ENCODE measurements around the gene OR51A4.
"Not testable (repeated sequence)": the region's sequence is repeated elsewhere in the genome, so short reads cannot be mapped to it uniquely, and the experiment has no call there.

Gene OR51A4

GRCh38 chr11:4947505-4947904 is at the start of gene OR51A4:
Gene OR51A4 (minus strand): TSS chr11:4947605. CDS start chr11:4947100, 505 bp downstream.
- DNase-seq (ENCODE audit: low spot score): no peak

GRCh38 chr11:4994551-4994950 is 47.1 kb upstream of the OR51A4 start, which contains the start of gene OR51L1:
Gene OR51L1 (plus strand): TSS chr11:4994851. CDS start chr11:4998983, 4,132 bp downstream.
- no peak for DNase-seq (ENCODE audit: low spot score)

GRCh38 chr11:4991060-4991459 is 43.7 kb upstream of the OR51A4 start:
- no peak for DNase-seq (ENCODE audit: low spot score)

- DNase-seq (ENCODE audit: low spot score): no peak
Observed at GRCh38 chr11:4983841-4984240, 36.4 kb upstream of the OR51A4 start.

DNA sequence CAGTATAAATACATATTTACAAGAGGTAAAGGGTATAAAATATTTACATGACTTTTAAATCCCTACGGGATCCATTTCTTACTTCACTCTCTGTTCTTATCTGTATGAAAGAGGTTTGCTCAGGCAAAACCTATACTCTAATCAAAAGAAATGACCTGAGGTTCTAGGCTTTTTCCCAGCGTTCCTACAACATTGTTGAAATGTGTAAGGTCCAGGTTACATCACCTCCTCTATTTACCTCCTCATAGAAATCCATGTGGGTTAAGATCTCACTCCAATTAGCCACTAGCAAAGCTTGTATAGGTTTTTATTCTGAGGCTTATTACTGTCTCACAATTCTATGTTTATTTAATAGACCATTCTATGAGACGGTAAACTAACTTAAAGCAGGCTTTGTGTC is 35.3 kb upstream of the OR51A4 start:
- no peak for DNase-seq (ENCODE audit: low spot score)

DNA sequence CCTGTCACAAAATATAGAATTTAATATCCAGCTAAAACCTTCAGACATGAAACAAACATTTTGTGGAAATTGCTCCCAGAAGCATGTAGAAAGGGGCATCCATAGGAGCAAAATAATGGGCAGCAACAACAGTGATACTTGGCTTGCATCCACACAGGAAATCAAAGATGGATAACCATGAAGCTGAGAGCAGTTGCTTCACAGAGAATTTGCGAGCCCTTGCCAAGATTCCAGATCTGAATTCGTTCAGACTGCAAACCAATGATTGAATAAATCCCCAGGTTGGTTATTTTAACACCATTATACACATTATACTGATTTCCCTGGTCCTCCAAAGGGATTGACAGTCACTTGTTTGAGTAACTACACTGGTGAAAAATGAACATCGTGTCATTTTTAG is 31.6 kb upstream of the OR51A4 start:
- DNase-seq (ENCODE audit: low spot score): no peak

GRCh38 chr11:4975436-4975835 is 28.0 kb upstream of the OR51A4 start:
- no peak for DNase-seq (ENCODE audit: low spot score)

- DNase-seq (ENCODE audit: low spot score): no peak
Observed at GRCh38 chr11:4962816-4963215, 15.4 kb upstream of the OR51A4 start.

GRCh38 chr11:4960877-4961276 is 13.5 kb upstream of the OR51A4 start:
- no peak for DNase-seq (ENCODE audit: low spot score)

- DNase-seq (ENCODE audit: low spot score): no peak
Observed at GRCh38 chr11:4957396-4957795, 10.0 kb upstream of the OR51A4 start.

GRCh38 chr11:4955613-4956012 is 8.2 kb upstream of the OR51A4 start, which contains the start of gene OR51A2:
Gene OR51A2 (minus strand): TSS chr11:4955713. CDS start chr11:4955713, 0 bp downstream.
- not testable (repeated sequence) for DNase-seq (ENCODE audit: low spot score)

DNA sequence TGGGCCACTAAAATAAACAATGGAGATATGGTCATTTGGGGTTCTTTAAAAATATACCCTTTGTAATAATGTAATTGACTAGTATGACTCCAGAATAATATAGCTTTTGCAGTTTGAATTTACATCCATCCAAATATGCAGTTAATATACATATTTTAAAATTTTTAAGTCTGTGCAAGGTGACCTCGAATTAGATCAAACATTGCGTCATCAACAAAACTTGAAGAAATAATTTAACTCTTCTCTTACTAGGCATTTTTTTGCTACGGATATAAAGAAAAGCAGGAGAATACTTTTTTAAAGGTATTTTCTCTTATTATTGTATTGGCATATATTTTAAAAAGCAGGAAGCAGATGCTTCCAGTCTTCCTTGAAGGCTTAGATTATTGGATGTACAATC is 10.7 kb downstream of the OR51A4 start:
- DNase-seq (ENCODE audit: low spot score): no peak

DNA sequence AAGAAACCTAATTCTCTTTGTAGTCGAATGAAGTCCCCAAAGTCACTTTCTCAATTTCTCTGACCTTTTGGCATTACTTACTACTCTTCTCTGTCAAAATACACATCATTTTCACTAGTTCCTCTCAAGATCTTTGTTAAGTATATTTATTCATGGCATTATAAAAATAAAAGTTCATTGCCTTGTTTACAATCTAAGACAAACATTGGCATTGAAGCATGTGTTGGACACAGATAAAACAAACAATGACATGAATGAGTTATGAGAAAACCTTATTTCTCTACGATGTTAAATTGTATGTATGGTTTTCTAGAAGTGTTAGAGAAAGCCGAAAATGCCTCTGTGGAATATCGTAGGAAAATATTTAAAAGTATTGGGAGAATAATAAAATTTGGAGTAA is 14.7 kb downstream of the OR51A4 start:
- no peak for DNase-seq (ENCODE audit: low spot score)

DNA sequence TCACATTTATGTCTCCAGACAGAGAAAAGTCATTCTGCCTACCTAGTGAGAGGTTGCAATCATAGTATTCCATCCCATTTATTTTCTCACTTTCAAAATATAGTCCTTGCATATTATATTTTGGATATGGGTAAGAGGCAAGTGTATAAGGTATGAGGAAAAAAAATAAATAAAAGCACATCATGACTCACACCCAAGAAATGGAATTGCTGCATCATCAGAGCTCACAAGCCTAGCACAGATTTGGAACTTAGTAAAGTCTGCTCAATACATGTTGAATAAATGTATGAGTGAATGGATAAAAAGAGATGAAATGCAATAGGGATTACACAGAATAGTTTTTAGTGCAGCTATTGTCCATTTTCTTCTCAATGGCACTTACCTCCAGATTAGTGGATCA is 20.8 kb downstream of the OR51A4 start:
- no peak for DNase-seq (ENCODE audit: low spot score)

DNA sequence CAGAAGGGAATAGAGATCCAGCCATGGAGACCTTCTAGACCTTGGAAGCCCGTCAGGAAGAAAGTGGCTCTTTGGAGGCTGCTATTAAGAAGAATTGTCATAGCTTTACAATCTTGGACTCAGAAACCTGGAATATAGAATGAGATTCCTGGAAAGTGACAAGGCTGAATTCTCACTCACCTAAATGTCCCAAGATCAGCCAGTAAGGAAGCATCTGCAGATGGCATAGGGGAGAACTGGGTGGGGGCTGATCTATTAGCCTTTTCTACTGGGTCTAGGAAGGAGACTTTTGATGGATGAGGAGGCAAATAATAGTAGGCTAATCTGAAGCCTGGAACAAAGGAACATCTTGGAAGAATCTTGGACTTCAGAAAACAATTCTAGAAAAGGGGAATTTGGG is 23.2 kb downstream of the OR51A4 start, which contains the start of gene OR51G1:
Gene OR51G1 (minus strand): TSS at position 101 of the 400 bp plus-strand sequence. CDS start 0 bp downstream, at position 101.
- DNase-seq (ENCODE audit: low spot score): no peak

DNA sequence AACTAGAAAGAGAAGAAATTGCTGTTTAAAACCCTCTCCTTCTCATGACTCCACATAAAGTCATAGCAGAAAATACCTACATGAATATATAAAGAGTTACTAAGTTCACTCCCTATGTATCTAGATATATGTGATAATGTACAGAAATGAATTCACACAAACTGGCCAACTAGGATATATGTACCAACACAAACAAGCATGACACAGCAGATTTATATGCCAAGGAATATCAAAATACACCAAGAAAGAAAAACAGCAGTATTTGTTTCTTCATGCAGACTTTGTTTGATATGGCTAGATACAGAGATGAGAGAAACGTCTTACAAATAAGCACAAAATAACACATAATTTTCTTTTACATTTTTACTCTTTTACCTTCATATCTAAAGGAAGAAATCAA is 25.1 kb downstream of the OR51A4 start:
- no peak for DNase-seq (ENCODE audit: low spot score)

- no peak for DNase-seq (ENCODE audit: low spot score)
Observed at GRCh38 chr11:4921796-4922195, 25.6 kb downstream of the OR51A4 start.

GRCh38 chr11:4919250-4919649 is 28.2 kb downstream of the OR51A4 start, which contains the start of gene OR51G2:
Gene OR51G2 (minus strand): TSS chr11:4919350. CDS start chr11:4915663, 3,687 bp downstream.
- no peak for DNase-seq (ENCODE audit: low spot score)

DNA sequence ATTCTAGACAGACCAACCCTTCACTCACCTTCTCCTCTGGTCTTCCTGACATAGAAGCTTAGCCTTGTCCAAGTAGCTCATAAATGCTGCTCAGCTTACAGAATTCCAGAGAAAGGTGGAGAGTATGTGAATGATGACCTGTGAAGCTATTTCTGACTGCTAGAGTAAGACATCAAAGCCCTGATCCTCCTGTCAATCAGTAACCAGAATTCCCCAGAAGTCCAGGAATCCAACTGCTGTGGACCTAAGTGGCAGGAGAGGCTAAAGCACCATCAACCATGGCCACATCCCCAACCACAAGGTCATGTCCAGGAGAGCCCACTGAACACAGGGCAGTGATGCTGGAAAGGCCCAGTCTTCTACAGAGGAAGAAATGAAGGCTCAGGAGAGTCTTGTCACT is 30.8 kb downstream of the OR51A4 start:
- DNase-seq (ENCODE audit: low spot score): no peak

DNA sequence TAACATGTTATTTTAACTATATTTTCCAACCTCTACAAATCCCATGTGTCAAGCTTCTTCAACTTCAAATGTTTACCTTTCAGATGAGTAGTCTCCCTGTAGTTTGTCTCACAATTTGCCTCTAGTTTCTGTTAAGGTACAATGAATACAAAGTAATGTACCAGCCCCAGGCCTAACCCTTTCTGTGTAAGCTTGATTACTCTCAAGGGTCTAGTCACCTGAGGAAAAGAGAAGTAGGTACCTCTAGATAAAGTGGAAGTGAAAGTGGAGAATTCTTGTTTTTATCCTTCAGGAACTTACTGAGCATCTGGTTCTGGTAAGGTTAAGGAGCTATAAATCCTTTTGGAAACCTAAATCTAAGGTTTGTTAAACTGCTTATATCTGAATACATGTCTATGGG is 43.9 kb downstream of the OR51A4 start, which contains the start of gene OR51A7:
Gene OR51A7 (plus strand): TSS at position 300 of the 400 bp plus-strand sequence. CDS start 3,587 bp downstream, outside the sequence.
- no peak for DNase-seq (ENCODE audit: low spot score)

All from hematopoietic multipotent progenitor cell treated with erythropoietin and hydrocortisone succinate and interleukin-3 and kit ligand, for 15 days (in vitro differentiated cells).